Fibroblast of the conjunctiva (primary cell): ENCODE data around the gene MAPK14.

ENCODE experiments used
- DNase-seq: peaks from one replicate; pipeline ENCODE4 v3.0.0-alpha.2; 2010; ENCODE audit warnings: low read depth

MAPK14 gene

DNA sequence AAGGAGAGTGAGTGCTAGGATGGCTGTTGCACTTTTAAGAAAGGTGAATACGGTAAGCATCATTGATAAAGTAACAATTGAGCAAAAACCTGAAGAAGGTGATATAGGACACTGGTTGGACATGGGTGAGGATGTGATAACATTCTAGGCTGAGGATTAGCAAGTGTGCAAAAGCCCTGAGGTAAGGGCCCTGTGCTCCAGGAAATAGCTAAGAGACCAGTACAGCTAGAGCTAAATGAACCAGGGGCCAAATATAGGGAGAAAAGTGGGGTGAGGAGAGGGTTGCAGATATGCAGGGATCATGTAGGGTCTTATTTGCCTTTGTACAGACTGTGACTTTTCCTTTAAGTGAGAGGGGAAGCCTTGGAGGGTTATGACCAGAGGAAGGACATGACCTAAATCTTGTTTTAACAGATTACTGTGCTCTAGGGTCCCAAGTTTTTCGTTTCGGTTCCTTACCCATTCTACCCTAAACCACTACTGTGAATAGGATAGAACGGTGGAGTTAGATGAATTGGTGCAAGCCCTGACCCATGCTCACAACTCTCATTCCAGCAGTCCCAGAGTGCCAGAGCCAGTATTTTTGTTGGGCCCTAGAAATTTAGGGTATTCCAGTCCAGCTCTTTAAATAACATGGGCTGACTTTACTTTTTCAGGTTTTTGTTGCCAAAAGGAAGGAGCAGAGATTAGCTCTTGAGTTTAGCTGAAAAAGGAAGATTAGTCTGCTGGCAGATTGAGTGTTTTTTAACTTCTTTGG lies 10.7 kb downstream of the MAPK14 start:
- DNase-seq = no peak

DNA sequence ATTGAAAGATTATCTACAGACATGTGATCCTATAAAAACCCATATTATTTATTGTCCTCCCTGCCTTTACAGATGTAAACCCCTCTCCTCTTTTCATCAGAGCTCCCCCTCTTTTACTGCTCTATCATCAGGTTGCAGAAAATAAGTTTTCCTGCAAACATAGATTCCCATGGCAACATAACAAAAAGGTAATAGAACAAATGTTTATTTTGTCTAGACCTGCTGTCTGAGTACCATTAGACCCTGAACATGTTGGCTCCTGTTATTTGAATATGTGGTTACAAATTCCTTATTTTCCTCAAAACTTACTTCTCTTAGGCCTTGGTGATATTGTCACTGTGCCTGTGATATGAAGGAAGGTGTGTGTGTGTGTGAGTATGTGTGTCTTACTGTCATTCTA lies 11.5 kb downstream of the MAPK14 start:
- DNase-seq = no peak

DNA sequence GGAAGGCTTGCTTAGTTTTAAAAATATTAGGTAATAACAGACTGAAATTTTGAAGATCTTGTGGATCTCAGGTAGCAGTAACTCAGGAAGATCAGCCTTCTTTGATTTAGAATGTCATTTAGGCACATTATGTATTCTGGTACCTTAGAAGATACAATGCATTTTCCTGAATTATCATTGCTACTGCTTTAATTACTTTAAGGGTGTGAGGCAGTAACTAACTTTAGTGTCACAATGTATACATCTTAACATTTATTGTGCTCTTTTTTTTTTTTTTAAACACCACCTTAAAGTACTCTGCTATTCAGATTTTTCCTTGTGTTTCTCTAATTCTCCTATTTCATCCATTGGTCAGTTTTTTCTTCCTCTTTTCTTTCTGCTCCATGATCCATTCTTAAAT lies 13.3 kb downstream of the MAPK14 start:
- no peak for DNase-seq

DNA sequence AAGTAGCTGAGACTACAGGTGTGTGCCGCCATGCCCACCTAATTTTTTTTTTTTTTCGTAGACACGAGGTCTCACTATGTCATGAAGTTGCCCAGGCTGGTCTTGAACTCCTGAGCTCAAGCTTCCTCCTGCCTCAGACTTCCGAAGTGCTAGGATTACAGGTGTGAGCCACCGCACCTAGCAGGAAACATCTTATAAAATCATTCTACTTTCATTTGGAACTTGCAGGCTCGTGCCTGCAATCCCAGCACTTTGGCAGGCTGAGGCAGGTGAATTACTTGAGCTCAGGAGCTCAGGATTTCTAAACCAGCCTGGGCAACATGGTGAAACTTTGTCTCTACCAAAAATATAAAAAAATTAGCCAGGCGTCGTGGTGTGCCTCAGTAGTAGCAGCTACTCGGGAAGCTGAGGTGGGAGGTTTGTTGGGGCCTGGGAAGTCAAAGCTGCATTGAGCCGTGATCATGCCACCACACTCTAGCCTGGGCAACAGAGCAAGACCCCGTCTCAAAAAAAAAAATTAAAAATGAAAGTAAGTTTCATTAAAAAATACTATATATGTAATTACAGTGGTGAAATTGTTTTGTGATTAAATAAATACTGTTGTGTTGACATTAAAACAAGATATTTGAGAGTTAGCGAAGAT lies 15.1 kb downstream of the MAPK14 start:
- DNase-seq = no peak

DNA sequence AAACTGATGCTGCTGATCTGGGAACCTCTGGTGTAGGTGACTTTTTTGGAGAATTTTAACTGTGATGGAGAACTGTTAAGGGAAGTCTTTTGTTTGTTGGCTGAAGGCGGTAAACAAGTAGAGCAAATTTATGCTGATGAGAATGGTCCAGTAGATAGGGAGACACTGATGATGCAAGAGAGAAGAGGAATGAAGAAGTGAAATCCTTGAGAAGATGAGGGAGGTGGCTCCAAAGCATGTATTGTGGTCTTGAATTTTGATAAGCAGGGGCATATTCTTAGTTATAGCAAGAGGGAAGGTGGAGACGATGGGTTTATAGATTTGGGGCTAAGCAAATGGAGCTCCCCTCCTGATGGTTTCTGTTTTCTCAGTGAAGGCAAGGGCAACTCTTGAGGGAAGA lies 22.0 kb downstream of the MAPK14 start:
- no peak for DNase-seq

DNA sequence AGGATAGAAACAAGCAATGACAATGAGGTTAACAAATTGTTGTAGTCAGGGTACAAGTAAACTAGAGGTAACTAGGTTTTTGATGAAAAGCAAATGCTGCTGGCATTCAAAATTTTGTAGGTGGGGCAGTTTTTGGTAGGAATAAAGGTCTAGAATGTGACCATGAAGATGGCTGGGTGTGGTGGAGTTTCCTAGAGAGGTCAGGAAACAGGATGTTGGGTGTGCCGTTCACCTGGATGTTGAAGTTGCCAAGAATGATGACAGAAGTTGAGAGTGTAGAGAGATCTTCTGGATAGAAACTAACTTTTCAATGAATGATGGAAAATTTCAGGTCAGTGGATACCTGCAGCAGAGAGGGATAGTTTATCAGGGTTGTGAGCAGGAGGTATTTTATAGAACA lies 22.7 kb downstream of the MAPK14 start:
- DNase-seq = no peak

DNA sequence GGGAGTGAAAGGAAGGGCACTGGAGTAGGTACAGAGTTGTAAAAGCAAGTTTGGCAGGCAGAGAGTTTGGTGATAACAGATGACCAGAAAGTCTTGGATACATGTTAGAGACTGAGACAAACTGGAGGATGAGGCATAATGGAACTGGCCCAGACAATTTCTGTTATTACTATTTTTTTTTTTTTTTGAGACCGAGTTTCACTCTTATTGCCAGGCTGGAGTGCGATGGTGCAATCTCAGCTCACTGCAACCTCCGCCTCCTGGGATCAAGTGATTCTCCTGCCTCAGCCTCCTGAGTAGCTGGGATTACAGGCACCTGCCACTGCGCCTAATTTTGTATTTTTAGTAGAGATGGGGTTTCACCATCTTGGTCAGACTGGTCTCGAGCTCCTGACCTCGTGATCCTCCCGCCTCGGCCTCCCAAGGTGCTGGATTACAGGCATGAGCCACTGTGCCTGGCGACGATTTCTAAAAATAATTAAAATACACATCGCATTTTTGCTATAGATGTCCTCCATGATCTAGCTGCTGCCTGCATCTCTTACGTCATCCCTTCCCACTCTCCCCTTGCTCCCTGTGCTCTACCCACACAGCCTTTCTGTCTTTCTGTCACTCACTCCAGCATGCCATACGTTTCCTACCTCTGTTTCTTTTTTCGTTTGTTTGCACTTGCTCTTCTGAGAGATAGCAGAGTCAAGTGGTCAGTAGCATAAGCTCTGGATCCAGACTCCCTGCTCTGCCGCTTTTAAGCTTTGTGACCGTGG lies 23.5 kb downstream of the MAPK14 start:
- DNase-seq = no peak

DNA sequence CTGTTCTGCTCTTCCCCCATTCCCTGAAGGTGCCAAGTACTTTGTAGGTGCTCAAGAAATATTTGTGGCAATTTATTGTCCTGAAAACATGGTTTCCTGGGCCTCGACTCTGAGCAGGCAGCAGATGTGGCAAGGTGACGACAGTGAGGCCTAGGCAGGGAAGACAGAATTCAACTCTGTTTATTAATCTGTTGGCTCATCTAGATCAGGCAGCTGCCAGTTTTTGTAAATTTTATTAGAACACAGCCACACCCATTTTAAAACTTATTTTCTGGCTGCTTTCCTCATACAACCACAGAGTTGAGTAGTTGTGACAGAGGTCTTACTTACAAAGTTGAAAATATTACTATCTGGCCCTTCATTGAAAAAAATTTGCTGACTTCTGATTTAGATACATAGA lies 24.5 kb downstream of the MAPK14 start:
- DNase-seq = peak; percentile 30

DNA sequence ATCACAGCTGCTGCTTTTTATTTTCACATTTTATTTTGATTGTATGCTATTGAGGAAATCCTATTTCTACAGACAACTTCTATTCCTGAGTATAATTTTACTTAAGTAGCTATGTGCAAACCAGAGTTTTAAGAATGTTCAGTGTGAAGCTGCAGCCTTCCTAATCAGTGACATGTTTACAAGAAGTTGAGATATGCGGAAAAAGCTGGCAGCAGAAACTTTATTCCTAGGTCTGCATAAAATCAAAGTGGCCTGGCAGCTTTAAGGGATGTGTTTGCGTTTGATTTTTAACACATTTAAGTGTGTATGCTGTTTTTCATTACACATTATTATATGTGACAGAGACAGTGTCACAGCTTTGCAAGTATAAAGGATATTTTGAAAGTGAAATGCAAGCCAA lies 26.3 kb downstream of the MAPK14 start:
- DNase-seq = no peak

DNA sequence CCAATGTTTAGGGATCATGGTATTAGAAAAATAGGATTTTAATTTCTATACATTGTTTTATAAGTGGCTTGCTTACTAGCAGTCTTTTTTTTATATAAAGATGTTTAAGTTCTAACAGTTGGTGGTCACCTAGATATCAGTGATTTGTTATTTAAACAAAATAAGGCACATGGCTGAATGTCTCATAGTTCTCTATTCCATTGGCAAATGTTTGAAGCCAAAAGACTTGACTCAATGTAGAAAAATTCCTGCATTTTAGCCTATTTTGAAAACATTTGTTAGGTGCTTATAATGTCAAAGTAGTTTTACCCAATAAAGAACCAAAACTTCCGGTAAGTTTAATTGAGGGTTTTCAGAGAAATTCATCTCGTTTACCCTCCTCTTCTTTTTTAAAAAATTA lies 26.8 kb downstream of the MAPK14 start:
- no peak for DNase-seq

DNA sequence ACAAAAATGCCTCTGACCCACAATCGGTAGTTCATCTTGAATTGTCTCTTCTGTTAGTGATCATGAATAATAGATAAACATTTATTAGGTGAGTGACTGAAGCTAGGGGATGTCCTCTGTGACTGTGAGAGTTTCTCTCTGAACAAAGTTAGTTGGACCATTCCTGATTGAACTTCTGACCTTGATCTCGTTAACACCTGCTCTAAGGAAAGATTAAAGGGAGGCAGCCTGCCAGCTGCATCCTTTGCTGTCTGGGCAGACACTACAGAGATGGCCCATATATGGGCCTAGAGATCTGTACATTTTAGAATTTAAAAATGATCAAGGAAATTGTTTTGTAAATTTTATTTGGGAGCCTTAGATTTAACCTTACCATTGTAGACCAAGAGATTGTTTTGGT lies 27.3 kb downstream of the MAPK14 start:
- no peak for DNase-seq

DNA sequence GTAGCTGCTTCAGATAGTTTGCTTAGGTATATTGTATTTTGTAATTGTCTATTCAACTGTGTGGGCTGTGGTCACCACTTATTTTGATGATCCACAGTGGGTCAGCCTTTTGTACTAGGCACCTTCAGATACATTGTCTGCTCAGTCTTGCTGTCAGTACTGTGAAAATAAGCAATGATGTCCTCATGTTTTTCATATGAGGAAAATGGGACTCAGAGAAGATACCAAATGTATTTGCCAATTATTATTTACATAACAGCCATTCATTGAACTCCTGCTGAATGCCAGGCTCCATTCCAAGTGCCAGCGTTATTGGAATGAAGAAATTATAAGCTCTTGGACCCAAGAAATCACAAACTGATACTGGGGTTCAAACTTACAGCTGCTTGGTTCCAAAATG lies 28.6 kb downstream of the MAPK14 start:
- no peak for DNase-seq

DNA sequence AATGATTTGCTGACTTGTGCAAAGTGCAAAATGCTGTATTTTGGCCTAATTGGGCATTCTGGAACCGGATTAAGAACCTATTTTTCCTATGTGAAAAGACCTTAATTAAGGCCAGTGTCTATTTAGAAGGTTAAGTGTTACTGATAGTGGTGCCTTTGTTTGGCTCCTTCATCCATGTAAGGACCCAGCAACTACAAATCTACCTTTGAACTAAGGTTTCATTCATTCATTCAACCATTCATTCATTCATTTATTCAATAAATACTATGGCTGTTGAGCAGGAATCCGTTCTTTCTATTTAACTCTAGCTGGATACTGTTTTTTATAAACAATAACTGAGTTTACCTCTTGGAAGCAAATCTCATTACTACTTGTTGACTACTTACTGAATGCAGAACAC lies 33.6 kb downstream of the MAPK14 start:
- DNase-seq = no peak

DNA sequence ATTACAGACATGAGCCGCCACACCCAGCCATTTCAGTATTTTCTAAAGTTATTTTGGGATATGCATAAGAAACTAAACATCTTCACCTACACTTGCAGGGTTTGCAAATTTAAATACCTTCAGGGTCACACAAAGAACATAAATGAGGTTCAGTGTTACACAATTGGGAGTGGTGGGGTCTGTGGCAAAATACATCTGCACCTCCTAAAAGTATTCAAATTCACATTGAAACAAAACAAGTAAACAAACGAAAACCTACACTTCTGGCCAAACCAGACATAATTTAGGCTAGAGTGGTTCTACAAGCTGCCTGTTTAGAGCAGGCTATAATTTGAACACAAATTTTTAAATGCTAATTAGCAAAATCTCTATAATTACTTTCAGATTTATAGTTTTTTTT lies 34.6 kb downstream of the MAPK14 start:
- DNase-seq = no peak

DNA sequence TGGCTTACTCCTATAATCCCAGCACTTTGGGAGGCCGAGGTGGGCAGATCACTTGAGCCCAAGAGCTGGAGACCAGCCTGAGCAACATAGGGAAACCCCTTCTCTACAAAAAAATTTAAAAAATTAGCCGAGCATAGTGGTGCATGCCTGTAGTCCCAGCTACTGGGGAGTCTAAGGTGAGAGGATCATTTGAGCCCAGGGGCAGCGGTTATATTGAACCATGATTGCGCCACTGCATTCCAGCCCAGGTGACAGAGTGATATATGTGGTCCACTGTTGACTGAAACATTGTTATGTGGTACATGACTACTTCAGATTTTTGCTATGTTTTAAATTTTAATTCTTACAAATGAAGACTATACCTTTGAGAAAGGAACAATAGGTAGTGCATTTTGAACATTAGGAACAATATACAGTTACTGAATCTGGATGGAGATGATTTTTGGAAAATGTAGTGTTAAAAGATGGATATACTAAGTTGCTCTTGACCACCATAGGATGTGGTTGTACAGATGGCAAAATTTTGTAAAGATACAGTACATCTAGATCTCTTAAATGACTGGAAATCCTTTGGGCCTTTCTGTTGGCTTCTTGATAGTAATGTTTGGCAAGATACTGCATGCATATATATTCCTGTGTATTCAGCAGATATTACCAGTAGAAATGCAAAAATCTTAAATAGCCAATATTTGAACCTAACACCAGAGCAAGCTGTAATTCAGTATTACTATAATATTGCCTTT lies 35.9 kb downstream of the MAPK14 start:
- DNase-seq = no peak

DNA sequence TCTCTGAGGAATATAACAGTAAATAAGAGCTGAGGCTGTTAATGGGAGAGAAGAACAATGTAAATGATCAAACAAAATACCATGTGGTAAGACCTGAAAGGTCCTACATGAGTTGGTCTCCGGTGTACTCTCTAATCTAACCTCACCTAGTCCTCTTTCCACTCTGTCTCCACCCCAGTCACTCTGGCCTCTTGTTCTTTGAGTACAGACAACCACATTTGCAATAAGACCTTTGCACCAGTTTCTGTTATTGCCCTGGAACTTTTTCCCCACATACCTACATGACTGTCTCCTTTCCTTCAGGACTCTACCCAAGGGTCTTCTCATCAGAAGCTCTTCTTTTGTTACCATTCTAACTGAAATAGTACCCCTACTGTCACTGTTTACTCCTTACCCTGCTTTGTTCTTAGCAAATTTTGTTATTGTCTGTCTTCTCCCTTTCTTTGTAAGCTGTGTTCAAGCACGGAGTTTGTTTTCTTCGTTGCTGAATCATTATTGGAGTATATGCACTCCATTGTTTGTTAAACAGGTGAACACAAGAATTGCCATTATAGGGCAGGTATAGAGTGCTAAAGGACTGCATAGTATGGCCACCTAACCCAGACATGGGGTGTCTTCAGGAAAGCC lies 37.3 kb downstream of the MAPK14 start:
- no peak for DNase-seq

DNA sequence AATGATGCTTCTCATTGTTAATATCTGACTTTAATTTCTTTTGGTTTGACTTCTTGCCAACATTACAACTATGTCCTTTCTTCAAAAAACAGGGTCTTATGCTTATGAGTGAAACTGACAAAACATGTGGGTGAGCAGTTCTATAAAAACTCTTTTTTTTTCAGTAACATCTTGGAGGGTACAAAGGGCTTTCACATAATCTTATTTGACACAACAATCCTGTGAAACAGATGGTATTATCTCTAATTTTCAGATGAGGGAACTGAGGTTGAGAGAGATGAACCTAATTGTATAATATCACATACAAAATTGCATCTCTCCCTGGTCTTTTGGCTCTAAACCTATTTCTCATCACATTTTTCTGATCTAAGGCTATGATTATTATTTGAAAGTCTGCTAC lies 38.3 kb downstream of the MAPK14 start:
- no peak for DNase-seq

DNA sequence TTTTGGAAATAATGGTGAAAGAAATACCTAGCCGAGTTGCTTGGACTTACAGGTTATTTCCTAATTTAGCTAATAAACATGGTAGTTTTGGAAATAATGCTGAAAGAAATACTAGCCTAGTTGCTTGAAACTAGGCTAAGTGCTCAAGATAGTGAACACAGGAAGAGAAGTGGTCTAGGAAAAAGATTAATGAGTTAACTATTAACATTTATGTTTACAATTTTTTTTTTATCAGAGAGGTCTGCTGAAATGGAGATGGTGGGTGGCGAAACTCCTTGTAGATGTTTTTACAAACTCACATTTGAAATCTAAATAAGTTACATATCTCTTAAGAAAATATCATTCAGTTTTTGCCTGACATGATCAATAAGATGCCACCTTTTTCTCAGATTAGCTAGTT lies 39.2 kb downstream of the MAPK14 start:
- DNase-seq = no peak

DNA sequence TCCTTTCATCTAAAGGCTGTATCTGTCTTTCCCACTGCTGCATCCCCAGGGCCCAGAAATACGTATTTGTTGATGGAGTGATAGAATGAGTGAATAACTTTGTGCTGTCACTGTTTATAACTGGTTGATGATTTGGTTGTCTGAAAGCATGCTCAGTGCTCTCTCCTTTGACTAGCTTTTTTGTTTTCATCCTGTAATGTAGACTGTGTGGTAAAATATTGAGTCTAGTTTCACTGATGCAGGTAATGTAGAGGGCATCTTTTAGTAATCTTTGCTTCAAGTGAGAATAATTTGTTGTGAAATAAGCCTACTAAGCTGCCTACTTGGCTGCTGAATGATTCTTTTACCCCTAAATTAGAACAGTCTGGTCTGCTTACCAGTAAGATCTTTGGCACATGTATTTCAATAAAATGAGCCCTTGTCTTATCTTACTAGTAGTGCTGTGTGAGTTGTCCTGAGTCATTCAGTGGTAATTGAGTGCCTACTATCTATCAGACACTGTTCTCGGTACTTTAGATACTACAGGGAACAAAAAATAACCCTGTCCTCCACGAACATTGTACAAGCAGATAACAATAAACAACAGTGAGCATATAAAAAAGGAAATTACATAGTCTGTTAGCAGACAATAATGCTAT lies 39.9 kb downstream of the MAPK14 start:
- DNase-seq = peak; percentile 9

DNA sequence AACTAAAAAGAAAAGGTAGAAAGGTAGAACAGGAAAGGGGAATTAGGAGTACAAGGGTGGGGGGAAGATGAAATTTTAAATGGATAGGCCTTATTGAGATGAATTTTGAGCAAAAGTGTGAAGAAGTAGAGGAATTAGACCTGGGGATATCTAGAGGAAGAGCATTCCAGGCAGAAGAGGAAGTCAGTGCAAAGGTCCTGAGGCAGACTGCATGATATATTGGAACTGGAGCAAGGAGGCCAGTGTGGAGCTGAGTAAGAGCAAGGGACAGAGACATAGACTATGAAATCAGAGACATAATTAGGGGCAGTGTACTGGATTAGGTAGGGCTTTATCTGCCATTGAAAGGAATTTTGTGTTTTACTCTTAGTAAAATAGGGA lies 40.4 kb downstream of the MAPK14 start:
- DNase-seq = no peak

DNA sequence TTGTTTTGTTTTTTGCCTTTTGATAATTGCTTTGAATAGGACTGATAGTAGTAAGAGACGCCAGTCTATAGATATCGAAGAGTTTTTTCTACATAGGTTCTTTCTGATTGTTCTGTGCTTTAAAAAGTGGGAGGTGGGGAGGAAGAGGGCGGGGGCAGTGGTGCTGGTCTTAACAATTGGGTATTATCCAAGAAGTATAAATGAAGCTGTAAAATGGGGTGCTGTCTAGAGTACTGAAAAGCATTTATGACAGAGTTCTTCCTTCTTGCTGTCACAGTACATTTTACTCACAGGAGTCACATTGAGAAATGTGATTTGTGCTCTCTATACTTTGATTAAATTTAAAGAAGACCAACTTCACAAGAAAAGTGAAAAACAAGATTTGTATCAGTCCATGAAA lies 41.0 kb downstream of the MAPK14 start:
- no peak for DNase-seq

DNA sequence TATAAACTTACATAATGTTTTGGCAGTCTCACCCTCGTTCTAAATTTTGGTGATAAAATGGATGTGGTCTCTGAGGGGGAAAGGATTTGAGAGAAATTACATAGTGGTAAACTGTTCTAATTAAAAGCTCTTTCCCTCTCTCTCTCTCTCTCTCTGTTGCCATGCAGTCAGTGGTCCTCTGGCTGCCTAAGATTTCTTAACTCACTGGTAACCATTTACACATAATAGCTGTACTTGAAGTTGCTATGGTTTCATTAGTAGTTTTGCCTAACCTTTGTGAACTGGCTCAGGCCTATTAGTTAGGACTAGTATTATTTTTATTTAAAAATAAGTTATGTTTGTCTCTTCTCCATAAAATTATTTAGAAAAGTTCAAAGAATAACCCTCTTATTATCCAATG lies 42.0 kb downstream of the MAPK14 start:
- no peak for DNase-seq
